HG03280 (cell line): Measurements from ENCODE around the gene KLHL28.
"Not testable (repeated sequence)": the region's sequence is repeated elsewhere in the genome, so short reads cannot be mapped to it uniquely, and the experiment has no call there.

ENCODE experiments used
- ATAC-seq: cut with Tn5 transposase; IDR thresholded peaks from one replicate; pipeline ENCODE4 v1.9.1; 2021; ENCODE audit warnings: mild to moderate bottlenecking, moderate library complexity; ENCODE audit not compliant: unreplicated experiment

Gene KLHL28

DNA sequence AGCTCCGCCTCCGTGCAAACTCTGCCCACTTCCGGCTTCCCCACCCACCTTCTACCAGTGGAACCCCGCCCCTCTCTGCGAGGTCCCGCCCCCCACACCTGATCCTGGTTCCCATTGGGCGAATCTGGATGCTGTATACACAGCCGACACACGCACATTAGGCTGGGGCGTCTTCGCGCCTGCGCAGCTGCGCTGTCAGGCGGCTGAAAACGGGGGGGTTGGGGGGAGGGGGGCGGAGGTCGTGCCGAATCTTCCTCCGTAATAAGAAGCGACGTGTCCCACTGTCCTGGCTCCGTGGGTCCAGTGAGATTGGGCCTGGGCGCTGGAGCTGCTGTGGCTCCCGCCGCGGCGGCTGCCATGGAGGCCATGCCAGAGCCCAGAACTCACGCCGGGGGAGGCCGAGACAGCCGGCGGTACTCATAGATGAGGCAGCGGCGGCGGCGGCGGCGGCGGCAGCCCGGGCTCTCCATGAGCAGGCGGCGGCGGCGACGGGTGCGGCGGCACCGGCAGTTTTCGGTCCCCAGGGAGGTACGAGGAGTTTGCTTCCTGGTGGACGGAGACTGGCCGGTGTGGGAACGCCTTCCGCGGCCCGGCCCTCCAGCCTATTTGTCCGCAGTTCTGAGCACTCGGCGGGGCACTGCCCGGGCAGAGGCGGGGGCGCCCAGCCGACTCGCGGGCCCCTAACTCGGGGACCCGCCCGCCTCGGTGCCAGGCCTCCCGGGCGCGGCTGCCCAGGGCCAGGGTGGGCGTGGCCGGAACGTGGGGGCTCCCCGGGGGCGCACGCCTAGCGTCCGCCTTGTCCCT, 64.5 kb downstream of the KLHL28 start:
- peak; percentile 96 for ATAC-seq

DNA sequence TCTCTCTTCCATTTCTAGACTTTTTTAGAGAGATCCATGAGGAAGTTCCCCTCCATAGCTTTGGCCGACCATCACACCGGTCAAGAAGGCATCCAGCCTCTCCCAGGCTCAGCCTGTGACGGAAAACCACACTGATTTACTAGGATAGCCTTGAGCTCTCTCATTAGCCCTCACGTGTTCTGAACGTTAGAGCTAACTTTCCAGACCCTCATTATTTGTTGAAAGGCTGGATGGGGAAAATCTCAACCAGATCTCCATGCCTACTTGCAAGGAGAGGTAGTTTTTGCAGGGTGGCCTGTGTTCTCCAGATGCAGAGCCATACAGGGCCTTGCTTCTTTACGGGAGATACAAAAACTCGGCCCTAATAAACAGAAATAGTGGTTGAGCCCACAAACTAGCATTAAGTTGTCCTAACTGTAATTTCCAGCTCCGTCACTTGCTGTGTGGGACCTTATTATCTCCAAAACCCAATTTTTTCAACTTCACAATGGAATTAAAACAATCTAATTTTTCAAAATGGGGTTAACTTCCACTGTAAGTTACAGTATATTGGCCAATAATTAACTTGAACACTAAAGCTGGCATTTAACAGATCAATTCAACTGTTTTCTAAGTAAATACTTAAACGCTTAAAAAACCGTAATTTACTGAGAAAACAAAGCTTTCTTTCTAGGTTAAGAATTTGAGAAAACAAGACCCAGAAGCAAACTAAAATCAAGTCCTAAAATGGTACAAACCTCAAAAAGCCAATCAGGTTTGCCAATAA, 65.3 kb downstream of the KLHL28 start:
- no peak for ATAC-seq

DNA sequence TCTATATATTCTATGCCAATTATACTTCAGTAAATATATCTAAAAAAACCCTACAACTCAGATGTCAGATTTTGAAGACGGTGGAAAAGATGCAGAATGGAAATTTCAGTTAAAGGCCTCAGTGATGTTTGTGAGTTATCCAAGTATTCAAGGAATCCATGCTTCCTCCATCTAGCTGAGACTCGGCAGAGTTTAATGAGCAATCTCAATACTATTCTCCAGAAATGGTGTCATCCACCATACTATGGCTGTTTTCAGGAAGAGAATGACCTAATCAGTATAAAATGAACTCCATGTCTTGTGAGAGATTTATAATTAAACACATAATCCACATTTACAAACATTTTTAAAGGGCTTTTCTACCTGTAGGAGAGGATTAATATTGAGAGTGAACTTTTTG, 66.0 kb downstream of the KLHL28 start:
- ATAC-seq = no peak

DNA sequence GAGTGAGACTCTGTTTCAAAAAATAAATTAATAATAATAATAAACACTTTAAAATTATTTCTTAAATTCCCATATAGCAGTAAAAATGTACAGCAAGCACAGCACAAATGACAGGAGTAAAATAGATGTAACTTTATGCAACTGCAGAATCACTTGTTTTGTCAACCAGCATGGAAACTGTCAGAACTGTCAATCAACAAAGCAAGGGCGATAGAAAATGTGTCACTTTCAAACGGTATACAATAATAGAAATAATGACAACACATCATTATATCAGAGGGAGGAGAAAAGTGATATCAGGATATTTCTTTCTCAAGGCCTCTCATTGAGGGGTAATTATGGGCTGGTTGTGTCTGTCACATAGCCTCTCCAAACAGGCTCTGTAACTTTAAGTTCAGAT, 68.2 kb downstream of the KLHL28 start:
- no peak for ATAC-seq

DNA sequence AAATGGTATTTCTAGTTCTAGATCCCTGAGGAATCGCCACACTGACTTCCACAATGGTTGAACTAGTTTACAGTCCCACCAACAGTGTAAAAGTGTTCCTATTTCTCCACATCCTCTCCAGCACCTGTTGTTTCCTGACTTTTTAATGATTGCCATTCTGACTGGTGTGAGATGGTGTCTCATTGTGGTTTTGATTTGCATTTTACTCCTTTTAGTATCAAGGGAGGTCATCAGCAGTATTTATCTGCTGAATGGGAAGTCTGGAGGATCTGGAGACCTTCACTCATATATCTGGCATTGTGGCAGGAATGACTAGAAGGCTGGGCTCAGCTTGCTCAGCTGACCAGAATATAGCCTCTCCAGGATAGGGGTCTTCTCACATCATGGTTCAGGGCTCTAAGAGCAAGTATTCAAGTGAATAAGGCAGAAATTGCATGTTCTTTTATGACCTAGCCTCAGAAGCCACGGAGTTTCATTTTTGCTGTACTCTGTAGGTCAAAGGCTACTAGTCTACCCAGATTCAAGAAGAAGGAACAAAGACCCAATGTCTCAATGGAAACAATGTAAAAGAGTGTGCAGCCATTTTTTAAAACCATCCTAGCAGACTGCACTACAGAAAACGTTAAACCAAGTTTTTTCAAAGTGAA, 69.9 kb downstream of the KLHL28 start:
- not testable (repeated sequence) for ATAC-seq

DNA sequence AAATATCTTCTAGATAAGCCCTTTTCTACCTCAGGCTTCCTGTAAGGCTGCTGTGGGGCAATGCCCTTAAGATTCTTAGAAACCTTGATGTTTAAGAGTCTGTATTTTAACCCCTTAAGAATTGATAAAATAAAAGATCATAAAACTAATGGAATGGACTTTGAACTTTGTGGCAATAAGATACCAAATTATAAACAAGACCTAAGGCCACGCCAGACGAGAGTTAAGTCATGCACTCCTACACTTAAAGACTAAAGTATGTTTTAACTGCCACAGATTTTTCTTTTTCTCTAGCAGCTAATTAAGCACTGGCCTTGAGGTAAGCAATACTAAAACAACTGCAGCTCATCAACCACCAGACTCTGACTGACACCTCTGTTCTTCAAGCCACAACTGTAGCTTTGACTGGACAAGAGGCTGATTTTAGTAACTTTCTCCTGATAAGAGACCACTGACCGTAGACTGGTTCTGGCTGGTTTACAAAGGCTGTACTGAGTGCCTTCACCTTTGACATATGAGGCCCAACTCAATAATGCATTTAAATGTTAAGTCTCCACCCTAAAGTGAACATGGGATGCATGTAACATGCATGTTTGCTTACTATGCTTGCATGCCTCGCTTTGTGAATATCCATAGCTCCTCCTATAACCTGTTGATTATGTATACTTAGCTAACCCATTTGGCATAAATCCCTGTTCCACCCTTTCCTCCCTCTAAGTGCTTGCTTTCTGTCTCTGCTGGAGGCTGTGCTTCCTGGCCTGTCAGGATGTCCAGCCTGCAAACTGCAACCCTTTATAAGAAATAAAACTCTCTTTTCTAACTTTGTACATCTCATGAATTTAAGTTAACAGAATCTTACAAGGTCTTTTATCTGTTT, 71.9 kb downstream of the KLHL28 start:
- no peak for ATAC-seq

DNA sequence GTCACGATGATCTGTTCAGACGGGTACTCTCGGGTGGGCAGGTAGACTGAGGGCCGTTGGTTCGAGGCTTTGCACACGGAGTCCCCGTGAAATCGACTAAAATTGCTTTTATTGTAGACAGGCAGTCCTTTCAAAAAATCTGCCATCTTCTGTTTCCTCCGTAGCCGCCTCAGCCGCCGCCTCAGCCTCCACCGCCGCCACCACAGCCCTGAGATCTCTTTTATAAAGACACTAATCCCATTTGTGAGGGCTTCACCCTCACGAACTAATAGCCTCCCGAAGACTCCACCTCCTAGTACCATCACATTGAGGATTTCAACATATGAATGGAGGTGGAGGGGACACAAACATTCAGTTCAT, 74.2 kb downstream of the KLHL28 start:
- ATAC-seq = no peak

DNA sequence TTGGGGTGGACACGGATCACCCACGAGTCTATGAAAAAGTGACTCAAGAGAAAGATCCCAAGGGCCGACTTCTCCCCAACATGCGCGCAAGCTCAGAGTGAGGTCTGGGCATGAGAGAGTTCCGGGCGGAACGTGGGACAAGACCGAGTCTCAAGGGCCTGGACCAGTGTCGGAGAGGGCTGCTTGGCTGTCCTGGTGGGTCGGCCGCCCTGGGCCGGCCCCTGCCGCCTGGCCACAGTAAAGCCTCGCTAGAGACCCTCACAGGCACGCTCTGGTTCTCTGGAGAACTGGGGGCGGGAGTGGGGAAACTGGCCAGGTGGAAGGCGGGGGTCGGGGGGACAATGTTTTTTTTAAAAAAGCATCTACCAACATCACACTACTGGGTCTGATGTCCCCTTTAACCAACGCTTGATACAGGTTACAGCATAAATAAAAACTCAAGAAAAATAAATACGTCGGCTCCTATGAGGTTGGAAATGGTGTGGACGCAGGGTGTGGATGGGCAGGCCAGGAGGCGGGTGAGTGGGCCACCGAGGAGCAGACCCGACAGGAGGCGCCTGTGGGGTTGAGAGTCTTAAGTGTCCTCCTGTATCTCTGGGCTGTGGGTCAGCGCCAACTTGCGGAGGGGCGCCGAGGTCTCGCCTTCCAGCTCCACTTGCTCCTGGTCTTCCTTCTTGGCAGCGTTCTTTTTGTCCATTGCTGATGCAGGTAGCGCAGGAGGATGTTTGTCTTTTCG, 74.7 kb downstream of the KLHL28 start:
- ATAC-seq = no peak

DNA sequence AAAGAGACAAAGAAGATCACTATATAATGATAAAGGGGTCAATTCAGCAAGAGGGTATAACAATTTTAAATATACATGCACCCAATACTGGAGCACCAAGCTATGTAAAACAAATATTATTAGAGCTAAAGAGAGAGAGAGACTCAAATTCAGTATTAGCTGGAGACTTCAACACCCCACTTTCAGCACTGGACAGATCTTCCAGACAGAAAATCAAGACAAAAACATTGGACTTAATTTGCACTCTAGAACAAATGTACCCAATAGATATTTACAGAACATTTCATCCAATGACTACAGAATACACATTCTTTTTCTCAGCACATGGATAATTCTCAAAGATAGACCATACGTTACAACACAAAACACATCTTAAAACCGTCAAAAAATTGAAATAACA, 81.0 kb downstream of the KLHL28 start:
- ATAC-seq = no peak
